Fibroblast of the aortic adventitia (primary cell): Measurements from ENCODE around the gene C3orf18. TPM values are rescaled to one million over a fixed set of nuclear protein-coding genes. Genes with fewer than 3 reads are reported as not detected.
A peak's percentile ranks its signal among the peaks of the same experiment; 100 is the strongest.

Source experiments
- DNase-seq: peaks from one replicate; pipeline ENCODE4 v3.0.0-alpha.2; 2010; ENCODE audit warnings: low read depth
- H3K4me3 ChIP-seq: 2 replicates; pipeline ENCODE4 v1.5.1; 2011; ENCODE audit warnings: low read depth, mild to moderate bottlenecking, control low read depth, low read length, moderate library complexity
- CTCF ChIP-seq: IDR thresholded peaks from 2 replicates; pipeline ENCODE4 v1.5.1; 2011; ENCODE audit warnings: mild to moderate bottlenecking, low read length, control low read depth, inconsistent platforms; ENCODE audit not compliant: insufficient read depth
- total RNA-seq: library from RNA; depleted of rRNA; stranded (reverse); fragments of >200 nt; gene quantifications from 2 replicates; pipeline ENCODE4 v1.2.3, GENCODE V29; 2012; ENCODE audit warnings: low replicate concordance

C3orf18 gene
- 13.3 and 16.4 TPM in 2 replicates for total RNA-seq

GRCh38 chr3:50567386-50568167 is at the start of gene C3orf18:
Gene C3orf18, minus strand, starts transcription at chr3:50567747. Its CDS starts 2,048 bp downstream, at chr3:50565699.
- DNase-seq = peak; percentile 89

GRCh38 chr3:50616770-50617095 is 49.2 kb upstream of the C3orf18 start:
- H3K4me3 ChIP-seq = peak overlapping the region; percentile 72
- TF ChIP-seq CTCF = no peak
- DNase-seq = peak; percentile 82

More at GRCh38 chr3:50567386-50568167, at the start of gene C3orf18:
- no peak for TF ChIP-seq CTCF
- peak within 1 kb of the TSS; percentile 71 for H3K4me3 ChIP-seq

GRCh38 chr3:50616003-50616769 is 48.6 kb upstream of the C3orf18 start:
- peak; percentile 83 for DNase-seq
- peak; percentile 100 for TF ChIP-seq CTCF
- H3K4me3 ChIP-seq = peak overlapping the region; percentile 72

GRCh38 chr3:50615190-50615589 is 47.6 kb upstream of the C3orf18 start:
- no peak for DNase-seq
- TF ChIP-seq CTCF = no peak
- no peak overlapping the region for H3K4me3 ChIP-seq

GRCh38 chr3:50612970-50613846 is 45.7 kb upstream of the C3orf18 start:
- TF ChIP-seq CTCF = no peak
- H3K4me3 ChIP-seq = peak overlapping the region; percentile 85
- DNase-seq = no peak

- H3K4me3 ChIP-seq = peak overlapping the region; percentile 85
- no peak for DNase-seq
- no peak for TF ChIP-seq CTCF
These were observed 44.8 kb upstream of the C3orf18 start for GRCh38 chr3:50612234-50612882.
